SIG-M5 treated with dmso at 0.1 percent for 504 hours (cell line): ENCODE data around the gene CTNNBL1.
"Not testable (repeated sequence)": the region's sequence is repeated elsewhere in the genome, so short reads cannot be mapped to it uniquely, and the experiment has no call there.

Experiments used
- DNase-seq: peaks from one replicate; lab custom pipeline; 2025; ENCODE audit not compliant: unreplicated experiment; lab: John Stamatoyannopoulos, UW

The CTNNBL1 gene, protein sequence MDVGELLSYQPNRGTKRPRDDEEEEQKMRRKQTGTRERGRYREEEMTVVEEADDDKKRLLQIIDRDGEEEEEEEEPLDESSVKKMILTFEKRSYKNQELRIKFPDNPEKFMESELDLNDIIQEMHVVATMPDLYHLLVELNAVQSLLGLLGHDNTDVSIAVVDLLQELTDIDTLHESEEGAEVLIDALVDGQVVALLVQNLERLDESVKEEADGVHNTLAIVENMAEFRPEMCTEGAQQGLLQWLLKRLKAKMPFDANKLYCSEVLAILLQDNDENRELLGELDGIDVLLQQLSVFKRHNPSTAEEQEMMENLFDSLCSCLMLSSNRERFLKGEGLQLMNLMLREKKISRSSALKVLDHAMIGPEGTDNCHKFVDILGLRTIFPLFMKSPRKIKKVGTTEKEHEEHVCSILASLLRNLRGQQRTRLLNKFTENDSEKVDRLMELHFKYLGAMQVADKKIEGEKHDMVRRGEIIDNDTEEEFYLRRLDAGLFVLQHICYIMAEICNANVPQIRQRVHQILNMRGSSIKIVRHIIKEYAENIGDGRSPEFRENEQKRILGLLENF

DNA sequence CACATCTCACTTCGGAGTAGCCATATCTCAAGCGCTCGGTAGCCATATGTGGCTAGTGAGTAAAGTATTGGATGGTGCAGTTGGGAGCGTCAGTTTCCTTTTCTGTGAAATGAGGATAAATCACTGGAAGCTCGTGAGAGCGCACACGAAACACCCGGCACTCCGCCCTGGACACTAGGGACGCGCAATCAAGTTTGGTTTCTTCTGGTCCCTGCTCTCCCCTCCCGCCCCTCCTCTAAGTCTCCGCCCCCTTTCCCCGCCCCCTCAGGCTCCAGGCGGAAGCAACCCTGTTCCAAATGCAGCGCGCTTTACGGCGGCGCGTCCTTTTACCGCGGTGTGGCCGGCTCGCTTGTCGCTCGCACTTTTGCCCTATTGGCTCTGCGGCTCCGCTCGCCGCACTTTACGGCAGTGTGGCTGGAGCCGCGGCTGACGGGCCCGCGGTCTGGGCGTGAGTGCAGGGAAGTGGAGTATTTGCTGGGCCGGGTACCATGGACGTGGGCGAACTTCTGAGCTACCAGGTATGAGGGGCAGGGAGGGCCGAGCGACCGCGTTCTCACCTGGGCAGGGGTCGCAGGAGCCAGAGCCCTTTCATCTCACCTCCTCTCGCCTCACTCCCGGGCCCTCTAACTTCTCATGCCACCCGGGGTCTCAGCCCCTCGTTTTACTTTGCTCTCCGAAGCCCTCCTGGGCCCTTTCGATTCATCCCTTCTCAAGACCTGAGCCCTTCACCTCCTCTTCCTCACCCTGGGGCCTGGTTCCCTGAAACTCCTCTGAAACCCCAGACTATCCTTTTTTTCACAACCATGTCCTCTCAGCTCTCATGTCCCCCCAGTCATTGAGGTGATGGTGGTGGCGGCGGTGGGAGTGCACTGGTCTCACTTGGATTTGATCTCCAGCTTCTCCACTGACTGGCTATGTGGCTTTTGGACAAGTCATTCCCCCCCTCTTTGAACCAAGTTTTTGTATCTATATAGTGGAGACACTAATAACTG lies at the start of gene CTNNBL1:
Gene CTNNBL1 (plus strand): TSS at position 396 of the 992 bp plus-strand sequence. CDS start 93 bp downstream, at position 489.
- DNase-seq = peak; percentile 95

DNA sequence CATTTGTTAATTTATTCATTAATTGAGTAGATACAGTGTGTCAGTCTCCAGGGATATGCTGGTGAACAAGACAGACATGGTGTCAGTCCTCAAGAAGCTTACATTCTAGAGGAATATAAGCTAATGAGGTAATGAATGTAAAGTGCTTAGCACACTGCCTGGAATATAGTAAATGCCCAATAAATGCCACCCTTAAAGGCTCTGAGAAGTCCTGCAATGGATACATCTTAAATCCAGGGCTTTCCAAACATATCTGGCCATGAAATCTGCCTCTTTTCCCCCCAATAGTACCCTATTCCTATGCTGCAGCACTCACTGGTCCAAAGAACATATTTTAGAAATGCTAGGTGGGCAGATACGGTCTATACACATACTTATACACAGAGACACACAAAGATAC lies 49.2 kb upstream of the CTNNBL1 start:
- DNase-seq = no peak

DNA sequence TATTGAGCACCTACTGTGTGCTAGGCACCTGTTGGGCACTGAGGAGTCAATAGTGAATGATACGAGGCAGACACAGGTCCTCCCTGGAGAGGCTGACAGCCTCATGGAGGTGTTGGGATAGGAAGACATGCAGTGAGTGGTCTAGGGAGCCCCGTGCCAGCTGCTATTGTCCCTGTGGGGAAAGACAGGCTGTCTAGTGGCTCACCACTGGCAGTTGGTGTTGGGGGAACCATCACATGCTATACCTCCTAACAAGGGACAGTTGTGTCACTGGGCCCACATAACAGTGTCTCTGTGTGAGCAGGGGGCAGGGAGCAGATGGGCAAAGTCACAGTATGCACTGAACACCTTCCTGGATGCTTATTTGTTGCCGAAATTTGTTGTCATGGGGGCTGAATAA lies 45.9 kb upstream of the CTNNBL1 start:
- no peak for DNase-seq

DNA sequence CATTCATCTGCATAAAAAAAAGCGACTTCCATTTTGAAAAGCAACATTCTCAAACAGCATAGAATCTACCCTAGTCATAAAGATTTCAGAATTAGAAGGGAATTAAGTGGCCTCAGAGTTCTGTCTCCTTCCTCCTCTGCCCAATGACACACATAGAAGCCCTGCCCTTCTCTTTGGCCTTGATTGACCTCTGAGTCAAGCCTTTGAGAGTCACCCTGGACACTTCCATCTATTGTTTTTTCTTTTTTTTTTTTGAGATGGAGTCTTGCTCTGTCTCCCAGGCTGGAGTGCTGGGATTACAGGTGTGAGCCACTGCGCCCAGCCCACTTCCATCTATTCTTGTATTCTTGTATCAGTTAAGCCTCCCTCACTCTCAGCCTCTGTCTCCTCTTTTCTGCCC lies 44.8 kb upstream of the CTNNBL1 start:
- DNase-seq = no peak

DNA sequence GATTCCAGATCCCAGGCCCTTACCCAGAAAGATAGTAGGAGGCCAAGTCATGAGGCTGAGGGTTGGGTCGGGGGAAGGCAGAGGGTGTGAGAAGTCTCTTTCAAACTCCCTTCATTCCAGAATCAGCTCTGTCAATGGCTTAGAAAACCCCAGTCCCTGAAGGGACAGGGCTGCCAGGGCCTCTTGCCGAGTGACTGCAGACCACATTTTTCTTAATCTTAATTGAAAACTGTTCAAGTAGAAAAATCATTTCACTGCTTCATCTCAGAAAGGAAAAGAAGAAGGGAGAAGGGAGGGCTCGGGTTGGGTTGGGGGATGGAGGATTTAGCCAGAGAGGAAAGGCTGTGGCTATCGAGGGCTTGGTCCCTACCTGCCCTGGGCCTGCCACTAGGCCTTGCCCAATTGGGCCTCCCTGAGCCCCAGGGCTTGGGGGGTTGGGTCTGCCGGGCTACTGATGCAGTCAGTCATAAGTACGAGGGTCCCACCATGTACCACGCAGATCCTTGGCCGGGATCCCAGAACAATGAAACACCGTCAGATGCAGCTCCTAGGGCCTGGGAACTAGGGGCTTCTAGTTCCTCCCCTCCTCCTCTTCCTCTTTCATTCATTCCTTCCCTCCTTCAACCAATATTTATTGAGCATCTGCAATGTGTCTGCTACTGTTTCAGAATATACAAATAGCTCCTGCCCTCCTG lies 44.0 kb upstream of the CTNNBL1 start:
- no peak for DNase-seq

DNA sequence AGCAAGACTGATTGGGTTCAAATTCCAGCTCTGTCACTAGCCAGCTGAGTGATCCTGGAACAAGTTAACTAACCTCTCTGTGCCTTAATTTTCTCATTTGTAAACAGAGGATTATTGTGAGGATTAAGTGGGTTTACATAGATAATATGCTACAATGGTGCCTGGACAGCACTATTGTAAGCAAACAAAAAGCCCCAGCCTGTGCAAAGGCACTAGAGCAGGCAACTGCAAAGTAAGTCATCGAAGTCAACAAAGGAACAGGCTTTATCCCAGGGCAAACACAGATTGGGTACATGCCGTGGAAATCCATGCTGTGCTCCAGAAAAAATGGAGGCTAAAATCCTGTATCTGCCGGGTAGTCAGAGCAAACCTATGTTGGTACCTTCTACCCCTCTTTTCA lies 43.2 kb upstream of the CTNNBL1 start:
- DNase-seq = no peak

DNA sequence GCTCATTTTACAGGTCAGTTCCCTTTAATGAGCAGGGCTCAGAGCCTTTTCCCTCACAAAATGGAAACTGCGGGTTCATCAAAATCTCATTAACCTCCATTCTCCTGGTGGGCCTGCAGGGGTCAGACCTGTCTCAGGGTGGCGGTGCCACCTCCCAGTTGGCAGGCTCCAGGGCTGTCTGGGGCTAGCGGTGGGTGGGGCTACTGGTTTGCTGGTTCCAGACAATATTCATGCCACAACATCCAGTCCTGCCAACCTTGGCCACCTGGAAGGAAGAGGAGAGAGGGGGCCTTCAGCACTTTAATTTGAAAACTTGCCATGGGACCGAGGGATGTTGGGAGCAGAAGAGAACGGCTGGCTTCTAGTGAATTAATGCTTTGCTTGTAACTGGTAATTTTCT lies 41.9 kb upstream of the CTNNBL1 start:
- DNase-seq = peak; percentile 11

DNA sequence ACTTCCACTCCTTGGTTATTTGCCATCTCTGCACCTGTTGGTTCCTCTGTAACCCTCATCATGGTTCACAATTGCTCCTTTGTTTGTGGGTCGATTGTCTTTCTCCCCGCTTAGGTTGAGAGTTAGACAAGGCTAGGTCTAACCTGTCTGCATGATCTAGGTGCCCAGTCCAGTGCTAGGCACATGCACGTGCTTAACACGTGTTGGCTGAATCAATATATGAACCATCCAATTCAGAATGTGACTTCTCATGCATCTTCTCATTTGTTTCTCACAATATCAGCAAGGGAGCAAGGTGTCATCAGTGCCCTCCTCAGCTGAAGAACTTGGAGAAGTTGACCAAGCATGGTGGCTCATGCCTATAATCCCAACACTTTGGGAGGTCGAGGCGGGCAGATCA lies 36.9 kb upstream of the CTNNBL1 start:
- no peak for DNase-seq

DNA sequence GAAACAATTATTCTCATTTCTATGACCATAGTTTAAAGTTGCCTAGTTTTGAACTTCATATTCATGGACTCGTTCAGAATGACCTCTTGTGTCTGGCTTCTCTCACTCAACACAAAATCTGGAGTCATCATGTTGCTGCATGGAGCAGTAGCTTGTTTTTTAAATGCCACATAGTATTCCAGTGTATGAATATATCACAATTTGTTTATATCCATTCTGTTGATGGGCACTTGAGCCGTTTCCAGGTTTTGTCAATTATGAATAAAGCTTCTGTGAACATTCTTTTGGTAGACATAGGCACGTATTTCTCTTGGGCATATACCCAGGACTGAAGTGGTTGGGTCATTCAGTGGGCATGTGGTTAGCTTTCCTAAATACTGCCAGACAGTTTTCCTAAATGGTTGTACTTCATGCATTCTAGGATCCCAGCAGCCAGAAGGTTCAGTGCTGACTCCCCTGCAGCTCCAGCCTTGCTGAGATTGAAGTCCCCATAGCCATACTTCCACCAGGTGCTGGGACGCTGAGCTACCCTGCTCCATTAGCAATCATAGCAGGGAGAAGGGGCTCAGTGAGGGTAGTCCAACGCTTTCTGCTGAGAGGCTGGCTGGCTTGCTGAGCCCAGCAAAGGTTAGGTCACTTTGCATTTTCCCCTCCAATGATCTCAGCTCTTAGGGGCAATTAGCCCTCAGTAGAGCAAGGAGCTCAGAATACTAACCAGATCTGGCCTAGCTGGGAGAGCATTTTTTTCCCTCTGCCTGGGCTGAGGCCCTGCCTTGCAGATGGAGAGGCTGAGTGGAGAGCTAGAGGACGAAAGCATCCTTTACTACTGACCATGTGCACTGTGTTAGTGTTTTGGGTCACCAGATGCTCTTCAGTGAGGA lies 35.7 kb upstream of the CTNNBL1 start:
- no peak for DNase-seq

DNA sequence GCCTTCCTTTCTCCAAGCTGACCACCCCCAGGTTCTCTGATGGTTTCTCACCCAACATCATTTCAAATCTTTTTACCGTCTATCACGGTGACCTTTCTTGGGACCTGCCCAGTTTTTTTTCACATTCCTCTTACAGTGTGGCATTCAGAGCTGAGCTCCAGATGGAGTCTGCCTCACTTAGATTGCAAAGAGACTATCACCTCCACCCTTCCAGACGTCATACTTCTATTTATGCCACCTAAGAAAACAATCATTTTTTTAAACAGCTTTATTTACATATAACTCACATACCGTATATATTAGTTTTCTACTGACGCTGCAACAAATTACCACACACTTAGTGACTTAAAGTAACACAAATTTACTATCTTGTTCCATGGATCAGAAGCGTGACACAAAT lies 32.3 kb upstream of the CTNNBL1 start:
- DNase-seq = no peak

DNA sequence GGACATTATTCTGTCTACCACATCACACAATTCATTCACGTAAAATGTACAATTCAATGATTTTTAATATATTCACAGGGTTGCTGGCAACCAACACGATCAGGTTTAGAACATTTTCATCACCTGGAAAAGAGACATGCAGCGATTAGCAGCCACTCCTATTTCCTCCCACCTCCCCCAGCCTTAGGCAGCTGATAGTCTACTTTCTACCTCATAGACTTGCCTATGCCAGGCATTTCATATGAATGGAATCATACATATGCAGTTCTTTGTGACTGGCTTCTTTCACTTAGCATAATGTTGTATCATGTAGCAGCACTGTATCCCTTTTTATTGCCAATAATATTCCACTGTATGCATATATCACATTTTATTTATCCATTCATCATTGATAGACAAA lies 31.5 kb upstream of the CTNNBL1 start:
- no peak for DNase-seq

DNA sequence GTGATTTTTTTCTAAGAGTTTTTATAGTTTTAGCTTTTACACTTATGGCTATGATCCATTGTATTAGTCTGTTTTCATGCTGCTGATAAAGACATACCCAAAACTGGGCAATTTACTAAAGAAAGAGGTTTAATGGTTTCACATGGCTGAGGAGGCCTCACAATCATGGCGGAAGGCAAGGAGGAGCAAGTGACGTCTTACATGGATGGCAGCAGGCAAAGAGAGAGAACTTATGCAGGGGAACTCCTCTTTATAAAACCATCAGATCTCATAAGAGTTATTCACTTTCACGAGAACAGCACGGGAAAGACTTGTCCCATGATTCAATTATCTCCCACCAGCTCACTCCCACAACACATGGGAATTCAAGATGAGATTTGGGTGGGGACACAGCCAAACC lies 29.2 kb upstream of the CTNNBL1 start:
- DNase-seq = not testable (repeated sequence)

DNA sequence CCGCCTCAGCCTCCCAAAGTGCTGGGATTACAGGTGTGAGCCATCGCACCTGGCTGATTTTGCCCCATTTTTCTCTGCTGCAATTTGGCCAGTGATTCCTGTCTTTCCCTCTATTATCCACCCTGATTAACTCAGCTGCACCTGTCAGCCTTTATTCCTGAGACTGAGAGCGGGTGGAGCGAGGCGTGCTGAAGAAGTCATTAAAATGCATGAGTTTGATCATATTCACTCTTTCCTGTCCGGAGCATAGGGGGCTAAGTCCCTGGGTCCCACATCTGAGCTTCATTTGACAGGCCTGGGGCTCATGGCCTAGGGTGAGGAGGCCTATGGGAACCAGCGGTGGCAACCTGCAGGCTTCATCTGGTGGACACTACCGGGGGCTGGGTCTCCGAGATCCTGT lies 25.7 kb upstream of the CTNNBL1 start:
- no peak for DNase-seq

DNA sequence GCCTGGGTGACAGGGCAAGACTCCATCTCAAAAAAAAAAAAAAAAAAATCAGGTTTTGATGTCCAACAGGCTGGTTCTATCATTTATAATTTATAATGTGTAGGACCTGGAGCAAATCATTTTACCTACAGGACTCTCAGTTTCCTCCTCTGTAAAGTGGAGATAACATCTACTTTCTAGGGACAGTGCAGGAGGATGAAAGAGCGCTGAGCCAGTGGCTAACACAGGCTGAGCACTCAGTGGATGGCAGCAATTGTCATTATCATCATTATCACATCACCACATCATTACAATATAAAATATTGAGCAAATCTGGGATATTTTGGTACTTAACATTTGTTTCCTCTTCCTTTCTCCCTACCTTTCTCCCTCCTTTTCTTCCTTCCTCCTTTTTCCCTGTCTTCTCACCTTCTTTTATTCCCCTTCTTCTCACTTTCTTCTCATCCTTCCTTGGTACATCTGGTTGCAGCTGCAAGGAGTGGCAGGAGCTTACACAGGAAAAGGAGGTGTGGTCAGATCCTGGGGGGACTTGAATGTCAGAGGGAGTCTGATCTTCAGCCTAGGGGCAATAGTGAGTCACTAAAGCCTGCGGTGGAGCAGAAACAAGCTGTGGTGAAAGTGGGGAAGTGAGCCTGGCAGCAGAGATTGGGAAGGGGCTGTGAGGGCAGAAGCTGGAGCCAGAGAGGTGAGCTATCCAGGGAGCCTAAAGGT lies 24.6 kb upstream of the CTNNBL1 start:
- DNase-seq = peak; percentile 69

DNA sequence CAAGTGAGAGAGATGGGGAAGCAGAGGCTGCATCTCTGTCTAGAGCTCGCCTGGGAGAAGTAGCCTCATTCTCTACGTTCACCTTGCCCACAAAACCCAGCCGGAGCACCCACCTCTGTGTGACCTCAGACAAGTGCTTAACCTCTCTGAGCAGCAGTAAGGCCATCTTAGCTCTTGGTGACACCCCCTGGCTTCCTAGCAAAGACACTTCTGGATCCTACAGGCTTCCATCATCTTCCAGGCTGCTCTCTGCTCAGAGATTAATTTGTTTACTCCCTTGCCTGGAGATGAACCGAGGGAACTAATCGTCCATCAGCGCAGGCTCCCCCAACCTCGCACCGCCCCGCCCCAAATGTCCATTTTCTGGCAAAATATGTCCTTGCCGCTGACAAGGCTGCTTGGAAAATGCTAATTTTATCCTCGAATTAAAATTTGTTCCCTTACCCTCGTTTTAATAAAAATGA lies 24.0 kb upstream of the CTNNBL1 start:
- no peak for DNase-seq

DNA sequence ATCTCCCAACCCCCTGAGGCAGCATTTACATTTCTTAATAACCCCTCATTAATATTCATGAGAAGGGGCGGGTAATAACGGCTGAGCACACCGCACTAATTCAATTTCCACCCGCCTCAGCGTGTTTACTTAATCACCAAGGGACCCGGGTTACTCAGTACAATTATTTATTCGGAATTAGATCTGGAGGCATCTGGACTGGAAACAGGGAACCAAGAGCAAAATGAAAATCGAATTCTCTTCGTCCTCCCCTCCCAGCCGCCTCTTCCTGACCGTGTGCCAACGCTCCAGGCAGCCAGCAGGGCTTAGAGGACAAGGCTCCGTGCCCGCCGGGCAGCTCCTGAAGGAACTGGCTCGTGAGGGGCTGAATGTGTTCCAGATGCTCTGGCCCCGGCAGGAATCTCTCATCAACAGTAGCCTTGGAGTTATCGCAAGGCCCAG lies 23.5 kb upstream of the CTNNBL1 start:
- DNase-seq = no peak

DNA sequence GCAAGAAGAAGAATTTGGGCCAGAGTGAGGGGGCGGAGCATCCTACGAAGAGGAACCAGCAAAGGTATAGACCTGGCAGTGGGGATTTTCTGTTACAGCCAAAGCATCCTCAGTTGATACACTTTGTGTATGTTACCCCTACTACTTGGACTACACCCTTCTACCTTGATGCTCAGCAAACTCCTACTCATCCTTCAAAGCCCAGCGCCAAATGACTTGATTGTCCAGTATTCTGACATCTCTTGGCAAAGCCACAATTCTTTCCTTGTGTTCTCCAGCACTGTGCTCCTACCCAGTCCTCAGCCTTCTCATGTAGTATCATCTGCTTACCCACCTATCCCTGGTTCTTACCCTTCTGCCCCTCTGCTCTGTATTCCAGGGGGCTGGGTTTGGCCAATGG lies 21.7 kb upstream of the CTNNBL1 start:
- DNase-seq = no peak

DNA sequence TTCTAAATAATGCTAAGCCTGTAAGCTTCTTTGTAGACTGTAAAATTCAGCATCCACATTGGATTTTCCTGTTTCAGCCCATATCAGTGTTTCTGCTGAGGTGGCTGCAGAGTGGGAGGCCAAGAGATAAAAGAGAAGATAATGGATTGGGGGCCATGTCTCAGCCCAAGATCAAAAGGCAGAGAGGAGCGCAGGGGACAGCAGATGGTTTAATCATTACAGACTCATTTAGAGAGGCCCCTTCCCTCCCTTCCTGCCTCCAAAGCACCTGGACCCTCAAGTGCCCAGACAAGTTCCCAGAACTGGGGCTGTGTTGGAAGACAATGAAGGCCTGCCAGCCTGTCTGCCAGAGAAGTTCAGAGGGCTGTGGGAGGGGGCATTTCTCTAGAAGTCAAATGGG lies 20.4 kb upstream of the CTNNBL1 start:
- no peak for DNase-seq

DNA sequence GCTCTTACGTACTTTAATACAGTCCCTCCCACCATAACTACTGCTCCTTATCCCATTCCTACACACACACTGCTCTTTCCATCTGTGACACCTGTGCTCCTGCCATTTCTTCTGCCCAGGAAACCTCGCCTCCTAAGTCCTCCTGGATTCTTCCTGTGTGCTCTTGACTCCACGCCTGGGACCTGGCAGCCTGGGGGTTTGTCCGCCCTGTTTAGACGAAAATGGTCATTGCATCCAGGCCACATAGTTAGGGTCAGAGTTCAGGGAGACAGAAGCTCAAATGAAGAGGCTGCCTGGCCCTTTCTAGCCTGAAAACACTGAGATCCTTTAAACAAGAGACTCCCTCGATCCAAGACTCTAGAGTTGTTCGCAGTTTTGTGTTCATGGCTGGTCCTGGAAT lies 17.4 kb upstream of the CTNNBL1 start:
- no peak for DNase-seq
